ENCODE data around the gene CEP131.
A peak's percentile ranks its signal among the peaks of the same experiment; 100 is the strongest.

CEP131 gene

DNA sequence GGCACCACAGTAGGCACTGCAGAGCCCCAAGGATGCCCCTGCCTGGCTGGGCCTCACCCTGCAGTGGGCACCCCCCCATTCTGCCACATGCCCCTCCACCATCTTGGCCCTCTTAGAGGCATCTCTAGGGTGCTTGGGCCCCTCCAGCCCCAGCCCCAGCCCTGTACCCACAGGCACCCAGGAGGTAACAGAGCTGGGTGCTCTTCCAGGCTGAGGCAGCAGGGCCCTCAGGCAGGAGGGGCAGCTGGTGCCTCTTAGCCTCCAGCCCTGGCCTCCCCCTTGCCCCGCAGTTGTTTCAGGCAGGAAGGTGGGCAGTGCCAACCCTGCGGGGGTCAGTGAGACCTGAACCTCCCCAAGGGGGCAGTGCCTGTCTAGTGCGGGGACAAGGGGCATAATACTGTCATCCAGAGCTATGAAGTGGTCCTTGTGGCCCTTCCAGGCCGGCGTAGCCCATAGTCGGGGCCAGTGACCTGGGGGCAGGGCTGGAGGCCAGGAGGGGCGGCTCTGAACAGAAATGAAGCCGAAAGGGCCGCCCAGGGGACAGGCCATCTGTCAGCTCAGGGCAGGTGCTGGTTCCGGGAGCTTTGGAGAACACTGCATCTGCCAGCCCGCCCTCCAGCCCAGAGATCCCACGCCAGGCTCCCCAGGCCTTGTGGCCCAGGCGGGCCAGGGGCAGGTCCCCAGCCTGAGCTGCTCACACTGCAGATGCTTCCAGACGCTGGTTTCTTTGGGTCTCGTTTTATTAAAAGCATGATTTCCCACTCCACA, 51.9 kb downstream of the CEP131 start:
- no peak for DNase-seq

DNA sequence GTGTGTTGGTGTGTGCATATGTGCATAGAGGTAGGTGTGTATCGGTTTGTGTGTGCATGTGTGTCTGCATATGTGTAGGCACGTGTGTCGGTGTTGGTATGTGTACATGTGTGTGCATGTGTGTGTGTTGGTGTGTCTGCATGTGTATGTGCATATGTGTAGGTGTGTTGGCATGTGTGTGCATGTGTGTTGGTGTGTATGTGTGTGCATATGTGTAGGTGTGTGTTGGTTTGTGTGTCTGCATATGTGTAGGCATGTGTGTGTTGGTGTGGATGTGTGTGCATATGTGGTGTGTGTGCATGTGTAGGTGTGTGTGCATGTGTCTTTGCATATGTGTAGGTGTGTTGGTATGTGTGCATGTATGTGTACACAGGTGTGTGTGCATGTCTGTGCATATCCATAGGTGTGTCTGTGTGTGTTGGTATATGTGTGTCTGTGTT, 52.9 kb downstream of the CEP131 start:
- DNase-seq: no peak

DNA sequence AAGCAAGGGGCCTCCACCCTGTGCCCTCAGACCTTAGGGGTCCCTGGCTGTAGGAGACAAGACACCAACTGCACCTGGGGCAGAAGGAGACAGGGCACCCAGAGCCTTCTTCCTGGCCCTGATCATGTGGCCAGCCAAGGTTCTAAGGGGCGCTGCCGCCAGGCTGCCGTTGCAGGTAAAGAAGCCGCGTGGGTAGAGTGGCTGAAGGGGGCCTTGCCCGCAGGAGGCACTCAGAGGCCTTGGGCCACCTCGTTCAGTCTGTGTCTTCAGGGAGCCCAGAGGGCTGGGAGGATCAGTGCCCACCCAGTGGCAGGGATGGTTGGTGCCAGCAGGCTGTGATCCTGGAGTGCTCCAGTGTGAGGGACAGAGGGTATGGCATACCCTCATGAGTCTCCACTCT, 55.1 kb downstream of the CEP131 start:
- no peak for DNase-seq

DNA sequence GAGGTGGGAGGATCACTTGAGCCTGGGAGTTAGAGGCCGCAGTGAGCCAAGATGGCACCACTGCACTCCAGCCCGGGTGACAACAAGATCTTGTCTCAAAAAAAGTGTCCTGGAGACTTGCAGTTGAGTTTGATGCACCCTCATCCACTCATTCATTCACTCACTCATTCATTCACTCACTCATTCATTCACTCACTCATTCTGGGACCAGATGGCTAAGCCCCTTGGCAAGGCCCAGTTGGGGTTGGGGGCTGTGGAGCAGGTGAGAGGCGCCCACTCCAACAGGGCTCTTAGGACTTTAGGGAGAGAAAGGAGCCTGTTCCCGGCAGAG, 55.6 kb downstream of the CEP131 start:
- DNase-seq: no peak

DNA sequence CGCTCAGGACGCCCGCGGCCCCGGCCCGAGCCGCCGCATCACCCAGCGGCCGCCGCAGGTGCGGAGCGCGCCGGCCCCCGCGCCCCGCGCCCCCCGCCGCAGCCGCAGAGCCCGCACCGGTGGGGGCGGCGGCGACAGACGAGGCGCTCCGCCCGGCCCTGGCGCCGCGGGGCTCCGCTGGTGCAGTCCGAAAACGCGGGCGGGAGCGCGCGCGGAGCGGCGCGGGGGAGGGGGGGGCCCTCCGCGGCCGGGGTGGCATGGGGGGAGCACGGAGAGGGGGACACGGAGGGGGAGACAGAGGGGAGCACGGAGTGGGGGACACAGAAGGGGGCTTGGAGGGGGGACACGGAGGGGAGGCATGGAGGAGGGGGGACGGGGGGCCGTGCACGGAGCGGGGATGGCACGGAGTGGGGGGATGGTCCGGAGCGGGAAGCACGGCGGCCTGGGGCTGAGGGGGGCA, 56.7 kb downstream of the CEP131 start, which contains the start of gene AATK:
Gene AATK, minus strand, starts transcription at position 189 of the 460 bp plus-strand sequence. CDS start 229 bp downstream, outside the sequence.
- DNase-seq: peak in 3 of 58 donors; percentile 16 to 30 (median 23)

DNA sequence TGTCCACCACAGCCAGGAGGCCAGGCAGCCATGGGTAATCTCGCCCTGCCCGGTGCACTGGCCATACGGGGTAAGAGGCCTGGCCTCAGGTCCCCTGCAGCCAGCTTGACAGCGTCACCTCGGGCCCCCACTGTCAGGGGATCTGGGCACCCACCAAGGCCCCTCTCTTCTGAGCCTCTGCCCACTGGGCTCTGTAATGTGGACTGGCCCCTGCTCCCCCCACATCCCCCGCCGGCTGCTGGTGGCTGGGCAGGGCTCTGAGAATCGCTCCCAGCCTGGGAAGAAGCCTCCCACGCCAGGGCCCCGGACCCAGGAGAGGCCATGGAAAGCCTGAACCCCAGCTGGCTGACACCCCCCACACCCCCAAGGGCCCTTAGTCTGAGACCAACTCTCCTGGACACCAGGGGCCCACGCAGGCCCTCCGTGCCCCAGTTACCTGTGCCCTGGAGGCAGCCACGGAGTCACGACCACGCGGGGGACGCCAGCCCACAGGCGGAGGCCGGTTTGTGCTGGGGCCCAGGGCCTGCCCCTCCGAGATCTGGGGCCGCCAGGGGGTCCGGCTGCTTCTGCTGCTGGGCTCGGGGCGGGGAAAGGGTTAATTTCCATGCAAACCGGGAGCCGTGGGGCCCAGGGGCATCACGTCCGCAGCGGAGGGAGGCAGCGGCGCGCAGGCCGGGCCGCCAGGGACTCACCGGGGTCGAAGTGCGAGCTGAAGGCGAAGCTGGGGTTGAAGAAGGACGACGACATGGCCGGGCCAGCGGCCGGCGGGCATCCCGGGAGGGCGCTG, 57.3 kb downstream of the CEP131 start, which contains the start of gene PVALEF:
Gene PVALEF, plus strand, starts transcription at position 262 of the 787 bp plus-strand sequence. CDS start 15,720 bp downstream, outside the sequence.
- DNase-seq: peak in 32 of 58 donors; percentile 33 to 78 (median 60)

DNA sequence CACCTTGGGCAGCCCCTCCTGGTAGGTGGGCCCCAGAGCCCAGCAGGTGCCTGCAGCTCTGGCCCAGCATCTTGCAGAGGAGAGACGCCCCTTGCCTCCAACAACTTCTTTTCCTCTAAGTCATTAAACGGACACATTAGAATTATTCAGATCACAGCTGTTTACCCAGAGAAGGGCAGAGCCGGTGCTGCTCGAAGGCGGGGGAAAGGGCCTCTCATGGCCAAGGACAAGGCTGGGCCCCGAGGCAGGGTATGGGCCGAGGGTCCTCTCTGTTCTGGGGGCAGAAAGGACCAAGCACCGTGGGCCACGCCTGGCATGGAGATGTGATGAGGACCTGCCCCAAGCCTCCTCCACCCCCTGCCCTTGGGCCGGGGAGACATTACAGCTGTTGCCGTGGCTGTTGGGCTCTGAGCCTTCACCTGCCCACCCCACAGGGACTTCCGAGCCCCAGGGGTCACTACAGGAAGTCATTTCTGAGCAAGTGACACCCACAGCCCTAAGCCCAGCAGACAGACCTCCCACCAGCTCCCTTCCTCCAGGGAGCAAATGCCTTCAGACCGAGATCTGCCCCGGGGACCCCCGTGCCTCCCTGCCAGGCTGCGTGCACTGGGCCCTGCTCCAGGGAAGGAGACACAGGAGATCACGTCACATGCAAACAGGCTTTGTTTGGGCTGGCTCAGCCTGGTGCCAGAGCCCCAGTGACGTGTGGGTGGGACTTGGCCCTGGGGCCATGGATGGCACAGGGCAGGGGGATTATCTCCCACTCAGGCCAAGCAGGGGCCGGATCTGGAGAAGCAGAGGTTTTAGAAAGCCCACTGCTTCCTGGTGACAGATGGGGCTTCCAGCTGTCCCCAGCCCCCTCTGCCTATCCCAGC, 58.2 kb downstream of the CEP131 start:
- DNase-seq: peak in 51 of 58 donors; percentile 10 to 81 (median 59)

DNA sequence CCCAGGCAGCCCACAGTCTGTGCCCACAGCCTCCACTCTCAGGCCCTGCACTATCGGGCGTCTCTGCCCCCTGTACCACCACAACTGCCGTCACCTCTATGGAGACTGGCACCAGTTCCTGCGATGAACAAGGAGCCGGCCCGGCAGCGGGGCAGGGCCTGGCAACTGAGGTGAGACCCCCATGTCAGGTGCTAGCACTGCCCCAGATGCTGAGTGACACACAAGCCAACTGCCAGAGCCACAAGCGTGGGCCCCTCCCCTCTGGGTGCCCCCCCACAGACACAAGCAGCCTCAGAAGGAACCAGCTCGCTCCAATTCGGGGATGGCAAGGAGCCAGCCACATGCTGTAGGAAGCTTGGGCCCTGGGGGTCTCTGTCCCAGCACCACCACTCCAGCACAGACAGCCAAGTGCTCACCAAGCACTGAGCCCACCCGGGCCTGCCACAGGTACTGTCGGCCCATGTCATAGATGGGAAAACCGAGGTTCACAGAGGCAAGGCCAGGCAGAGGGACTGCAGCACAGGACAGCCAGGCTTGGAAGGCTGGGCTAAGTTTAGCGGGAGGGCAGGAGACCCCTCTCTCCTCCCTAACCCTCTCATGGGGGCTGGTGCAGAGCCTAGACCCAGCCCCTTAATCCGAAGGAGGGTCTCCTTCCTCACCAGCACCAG, 58.9 kb downstream of the CEP131 start:
- peak in 4 of 58 donors; percentile 28 to 32 (median 30) for DNase-seq

DNA sequence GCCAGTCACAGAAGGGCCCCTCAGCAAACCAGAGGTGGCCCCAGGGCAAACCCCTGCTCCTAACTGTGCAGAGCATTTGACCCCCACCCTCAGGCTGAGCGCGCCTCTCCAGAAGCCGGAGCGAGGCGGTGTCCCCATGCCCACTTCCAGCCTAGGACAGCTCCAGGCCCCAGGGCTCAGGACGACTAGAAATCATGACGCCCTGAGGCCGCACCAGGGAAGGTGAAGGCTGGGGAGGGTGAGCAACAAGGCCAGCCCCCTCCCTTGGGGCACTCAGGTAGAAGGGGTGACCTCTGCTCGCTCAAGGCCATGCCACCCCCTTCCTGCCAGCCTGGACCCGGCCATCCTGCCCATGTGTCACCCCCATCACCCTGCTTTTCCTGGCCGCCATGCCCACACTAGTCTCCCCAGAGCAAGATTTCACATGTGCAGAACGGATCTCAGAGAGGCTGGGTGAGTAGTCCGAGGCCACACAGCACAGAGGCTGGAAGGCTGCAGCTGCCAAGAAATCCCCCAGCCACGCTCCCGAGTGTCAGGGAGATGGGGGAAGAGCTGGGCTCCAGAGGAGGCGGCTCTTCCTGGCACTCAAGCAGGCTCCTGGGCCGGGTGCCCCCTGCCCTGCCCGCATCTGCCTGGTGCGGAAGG, 59.6 kb downstream of the CEP131 start:
- no peak for DNase-seq

DNA sequence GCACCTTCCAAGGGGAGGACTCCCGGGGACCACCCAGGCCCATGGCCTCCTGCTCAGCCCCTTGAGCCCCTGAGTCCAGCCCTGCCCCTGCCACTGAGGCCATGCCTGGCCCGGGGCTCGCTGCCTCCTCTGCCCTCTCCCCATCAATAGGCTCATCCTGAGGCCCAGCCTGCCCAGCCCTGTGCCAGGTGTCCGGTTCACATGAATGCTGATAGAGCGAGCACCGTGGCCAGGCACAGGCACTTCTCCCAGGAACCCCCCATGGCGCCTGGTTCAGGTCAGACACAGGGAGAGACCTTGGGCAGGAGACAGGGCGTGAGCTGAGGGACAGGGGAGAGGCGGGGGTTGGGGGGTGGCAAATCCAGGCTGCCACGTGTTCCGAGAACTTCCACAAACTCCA, 60.3 kb downstream of the CEP131 start:
- DNase-seq: no peak

DNA sequence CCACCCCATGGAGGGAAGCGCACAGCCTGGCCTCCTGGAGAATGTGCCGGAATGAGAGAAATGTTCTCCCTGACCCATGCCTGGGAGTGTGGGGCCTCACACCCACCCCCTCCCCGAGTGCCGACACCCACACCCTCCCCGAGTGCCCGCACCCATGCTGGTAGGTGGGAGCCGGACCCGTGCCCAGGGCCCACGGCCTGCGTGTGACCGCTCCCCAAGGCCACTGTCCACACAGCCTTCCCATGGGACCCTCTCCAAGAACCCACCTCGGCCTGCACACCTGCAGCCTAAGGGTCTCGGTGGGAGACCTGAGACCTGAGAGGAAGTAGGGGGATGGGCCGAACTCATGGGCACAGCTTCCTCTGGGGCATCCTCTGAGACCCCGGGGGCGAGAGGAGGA, 60.8 kb downstream of the CEP131 start:
- DNase-seq: no peak

DNA sequence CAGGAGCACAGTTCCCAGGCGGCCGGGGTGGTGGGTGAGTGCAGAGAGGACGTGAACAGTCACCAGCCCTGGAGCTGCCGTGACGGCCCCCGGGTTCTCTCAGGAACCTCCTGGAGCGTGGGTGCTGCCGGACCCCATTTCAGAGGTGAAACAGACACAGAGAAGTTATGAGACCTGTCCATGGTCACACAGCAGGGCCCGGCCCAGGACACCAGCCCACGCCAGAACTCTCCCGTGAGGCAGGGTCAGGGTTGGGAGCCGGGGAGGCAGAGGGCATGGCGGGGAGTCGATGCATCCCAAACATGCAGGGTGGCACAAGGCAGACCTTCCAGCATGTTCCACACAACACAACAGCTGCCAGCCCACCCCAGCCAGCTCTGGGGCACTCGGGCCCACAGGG, 61.2 kb downstream of the CEP131 start:
- no peak for DNase-seq

DNA sequence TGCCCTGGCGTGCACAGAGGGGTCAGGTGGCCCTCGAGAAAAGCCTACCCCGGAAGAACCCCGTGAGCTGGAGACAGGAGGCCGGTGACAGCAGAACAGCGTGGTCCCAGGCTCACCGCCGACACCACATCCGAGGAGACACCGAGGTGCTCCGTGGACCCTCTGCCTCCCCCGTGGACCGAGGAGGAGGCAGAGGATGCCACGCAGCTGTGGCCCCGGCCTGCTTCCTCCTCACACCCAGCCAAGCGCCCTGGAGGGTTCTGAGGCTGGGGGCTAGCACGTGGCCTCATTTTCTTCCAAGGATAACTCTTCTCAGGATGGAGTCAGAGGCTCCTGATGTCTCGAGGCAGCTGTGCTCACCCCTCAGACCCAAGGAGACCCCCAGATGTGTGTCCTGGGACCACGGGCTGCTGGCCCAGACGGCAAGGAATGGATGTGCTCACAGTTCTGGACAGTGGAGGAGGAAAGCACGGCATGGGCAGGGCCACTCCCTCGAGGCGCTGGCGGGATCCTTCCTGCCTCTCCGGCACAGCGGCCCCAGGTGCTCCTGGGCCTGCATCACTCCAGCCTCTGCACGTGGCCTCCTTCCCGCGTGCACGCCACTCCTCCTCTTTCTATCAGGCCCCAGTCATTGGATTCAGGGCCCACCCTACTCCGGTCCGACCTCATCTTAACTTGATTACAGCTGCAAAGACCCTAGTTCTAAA, 61.9 kb downstream of the CEP131 start:
- DNase-seq: no peak

DNA sequence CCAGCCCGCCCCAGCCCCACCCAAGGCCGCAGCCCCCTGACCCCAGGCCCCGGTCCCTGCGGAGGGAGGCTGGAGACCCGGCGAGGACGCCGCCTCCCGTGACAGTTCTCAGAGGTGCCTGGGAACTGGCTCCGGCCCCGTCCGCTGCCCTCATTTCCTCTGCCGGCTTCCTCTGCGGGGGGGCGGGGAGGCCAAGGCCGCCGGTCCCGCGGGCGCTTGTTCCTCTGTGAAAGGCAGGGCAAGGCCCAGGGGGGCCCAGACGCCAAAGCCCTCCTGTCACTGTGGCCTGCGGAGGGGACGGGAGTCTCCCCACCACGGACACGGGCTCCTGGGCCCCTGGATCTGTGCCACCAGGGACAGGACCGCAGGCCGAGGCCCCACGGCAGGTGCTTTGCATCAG, 62.5 kb downstream of the CEP131 start:
- peak in 20 of 58 donors; percentile 10 to 52 (median 26) for DNase-seq

DNA sequence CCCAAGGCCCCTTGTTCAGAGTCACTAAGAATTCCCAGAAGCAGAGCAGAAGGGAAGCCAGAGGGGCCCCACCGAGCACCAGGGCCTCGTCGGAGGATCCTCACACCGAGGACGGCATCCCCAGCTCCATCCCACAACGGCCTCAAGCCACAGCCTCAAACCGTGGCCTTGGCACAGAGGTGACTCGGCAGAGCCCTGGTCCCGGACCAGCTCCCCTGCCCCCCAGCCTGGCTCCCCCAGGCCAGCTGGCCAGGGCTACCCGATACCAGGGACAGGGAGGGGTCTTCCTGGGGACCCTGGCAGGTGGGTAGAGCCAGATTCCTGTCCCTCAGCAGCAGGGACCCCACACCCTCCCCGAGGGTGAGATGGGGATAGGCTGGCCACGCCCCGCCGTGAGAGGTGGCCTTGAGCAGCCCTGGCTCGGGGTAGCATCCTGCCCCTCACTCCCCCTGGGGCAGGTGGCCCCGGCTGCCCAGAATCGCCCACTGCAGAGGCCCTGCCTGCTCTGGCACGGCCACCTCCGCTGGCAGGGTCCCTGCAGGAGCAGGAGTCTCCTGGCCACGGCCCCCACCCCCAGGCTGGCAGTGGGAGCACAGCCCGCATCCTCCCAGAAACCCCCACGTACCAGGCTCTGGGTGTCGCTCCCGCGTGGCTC, 63.0 kb downstream of the CEP131 start:
- no peak for DNase-seq

DNA sequence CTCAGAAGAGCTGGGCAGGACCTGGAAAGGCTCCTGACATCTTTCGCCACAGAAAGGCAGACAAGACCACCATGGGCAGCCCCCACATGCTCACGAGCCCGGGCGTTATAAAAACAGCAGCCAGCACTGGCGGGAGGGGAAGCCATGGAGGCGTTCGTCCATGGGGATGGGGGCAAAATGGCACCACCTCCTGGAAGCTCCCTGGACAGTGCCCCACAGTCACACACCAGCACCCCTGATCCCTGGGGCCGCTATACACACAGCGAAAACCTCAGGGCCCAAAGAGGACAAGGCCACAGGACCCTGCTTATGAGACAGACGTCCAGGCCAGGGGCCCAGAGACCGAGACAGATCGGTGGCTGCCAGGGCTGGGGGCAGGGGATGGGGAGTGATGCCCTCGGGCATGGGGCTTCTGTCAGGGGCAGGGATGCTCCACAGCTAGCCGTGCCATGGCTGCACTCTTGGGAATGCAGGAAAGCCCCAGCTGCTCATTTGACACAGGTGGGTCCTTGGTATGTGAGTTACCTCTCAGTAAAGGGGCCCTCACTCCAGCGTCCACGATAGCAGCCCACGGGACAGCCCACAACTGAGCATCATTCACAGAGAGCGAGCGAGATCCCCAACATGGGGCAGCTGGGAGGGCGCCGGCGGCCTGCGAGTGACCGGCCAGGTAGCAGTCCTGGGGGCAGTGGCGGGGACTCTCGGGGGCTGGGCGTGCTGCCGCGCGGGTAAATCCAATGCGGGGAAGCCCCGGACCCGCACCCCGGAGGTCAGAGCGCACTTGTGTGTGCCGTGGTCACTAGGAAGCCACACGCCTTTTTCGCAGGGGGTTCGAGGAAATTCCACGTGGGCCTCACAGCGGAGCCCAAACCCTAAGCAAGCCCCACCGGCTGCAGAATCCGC, 63.8 kb downstream of the CEP131 start:
- DNase-seq: no peak

DNA sequence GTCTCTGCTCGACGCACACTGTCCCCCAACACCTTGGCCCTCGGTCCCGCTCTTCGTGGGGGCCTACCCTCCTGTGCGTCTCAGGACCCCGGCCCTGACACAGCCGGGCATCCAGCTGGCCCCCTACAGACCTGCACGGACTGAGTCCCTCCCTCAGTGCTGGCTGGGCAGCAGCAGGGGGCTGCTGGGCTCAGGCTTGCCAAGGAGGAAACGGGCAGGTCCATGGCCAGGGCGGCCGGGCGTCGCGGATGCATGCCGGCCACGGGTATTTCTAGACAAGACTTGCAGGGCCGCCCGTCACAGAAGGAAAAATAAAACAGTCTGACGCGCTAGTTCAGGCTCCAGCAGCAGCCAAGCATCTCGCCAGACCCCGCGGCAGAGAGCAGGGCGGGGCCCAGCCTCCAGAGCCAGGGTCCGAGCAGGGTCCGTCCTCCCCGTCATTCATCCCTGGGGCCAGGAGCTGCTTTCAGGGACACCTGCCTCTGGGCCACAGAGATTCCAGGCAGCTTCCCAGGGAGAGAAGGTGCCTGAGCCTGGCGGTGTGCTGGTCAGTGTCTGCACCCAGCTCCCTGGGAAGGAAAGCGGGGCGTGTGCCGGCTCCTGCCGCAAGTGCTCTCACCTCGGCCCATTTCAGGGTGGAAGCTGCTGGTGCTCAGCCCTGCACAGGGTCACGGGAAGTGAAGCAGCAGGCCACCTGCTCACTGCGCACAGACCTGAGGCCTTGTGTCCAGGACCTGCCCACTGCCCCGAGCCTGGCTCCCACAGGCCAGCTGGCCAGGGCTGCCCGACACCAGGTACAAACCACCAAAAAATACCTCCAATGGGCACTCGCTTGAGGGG, 64.7 kb downstream of the CEP131 start:
- no peak for DNase-seq

All from anterior cingulate cortex (tissue), 58 donors.